Motor neuron (in vitro differentiated cells): Measurements from ENCODE around the gene QSOX1. TPM values are rescaled to one million over a fixed set of nuclear protein-coding genes. Genes with fewer than 3 reads are reported as not detected.

Source experiments
- ATAC-seq, 8 experiments: fragments of 200-7000 bp; cut with Tn5 transposase; replicated peaks in 6 of 8; 2 replicates each; pipeline ENCODE4 v1.8.0; 2021; ENCODE audit warnings: mild to moderate bottlenecking in 8 of 8, moderate library complexity in 8 of 8
- H3K27ac ChIP-seq, 2 donors: fragments of 250-450 bp; sonication (Bioruptor Pico); 2 replicates each; pipeline ENCODE4 v1.9.0; 2021; ENCODE audit warnings: antibody characterized with exemption in 2 of 2, mild to moderate bottlenecking in 2 of 2, moderate library complexity in 1 of 2
- H3K4me1 ChIP-seq, 2 donors: fragments of 250-450 bp; sonication (Bioruptor Pico); replicated peaks in 1 of 2; 2 replicates each; pipeline ENCODE4 v1.6.1; 2021; ENCODE audit warnings: antibody characterized with exemption in 2 of 2, mild to moderate bottlenecking in 2 of 2, moderate library complexity in 1 of 2
- H3K4me3 ChIP-seq, 5 donors: fragments of 250-450 bp; sonication (Bioruptor Pico); 2 replicates each; pipeline ENCODE4 v1.9.0; 2021; ENCODE audit warnings: antibody characterized with exemption in 5 of 5, mild to moderate bottlenecking in 5 of 5, moderate library complexity in 4 of 5
- WGBS, 10 experiments: fragments of 450-650 bp; shearing (Covaris generic); methylation state at CpG; one replicate each; pipeline ENCODE4 v1.0.0; 2022; 5-methylcytosine and 5-hydroxymethylcytosine counted together
- in situ Hi-C, 9 experiments: fragments of 400-800 bp; cut with MboI; loops; one replicate each; pipeline ENCODE4 v1.15.0; 2021; ENCODE audit warnings: low sequenced_read_pairs in 9 of 9, low pct_unique_long_range_greater_than_20kb in 2 of 9; ENCODE audit not compliant: unreplicated experiment in 9 of 9
- total RNA-seq, 8 experiments: library from RNA; unstranded; fragments of 300-600 nt; gene quantifications; 2 replicates each; pipeline versions ENCODE4 v1.2.3 to v1.2.4, GENCODE V29; 2022

QSOX1 gene
- total RNA-seq, 8 experiments from 2014 or later, result 18.9 to 221 (median 34.7) TPM

DNA sequence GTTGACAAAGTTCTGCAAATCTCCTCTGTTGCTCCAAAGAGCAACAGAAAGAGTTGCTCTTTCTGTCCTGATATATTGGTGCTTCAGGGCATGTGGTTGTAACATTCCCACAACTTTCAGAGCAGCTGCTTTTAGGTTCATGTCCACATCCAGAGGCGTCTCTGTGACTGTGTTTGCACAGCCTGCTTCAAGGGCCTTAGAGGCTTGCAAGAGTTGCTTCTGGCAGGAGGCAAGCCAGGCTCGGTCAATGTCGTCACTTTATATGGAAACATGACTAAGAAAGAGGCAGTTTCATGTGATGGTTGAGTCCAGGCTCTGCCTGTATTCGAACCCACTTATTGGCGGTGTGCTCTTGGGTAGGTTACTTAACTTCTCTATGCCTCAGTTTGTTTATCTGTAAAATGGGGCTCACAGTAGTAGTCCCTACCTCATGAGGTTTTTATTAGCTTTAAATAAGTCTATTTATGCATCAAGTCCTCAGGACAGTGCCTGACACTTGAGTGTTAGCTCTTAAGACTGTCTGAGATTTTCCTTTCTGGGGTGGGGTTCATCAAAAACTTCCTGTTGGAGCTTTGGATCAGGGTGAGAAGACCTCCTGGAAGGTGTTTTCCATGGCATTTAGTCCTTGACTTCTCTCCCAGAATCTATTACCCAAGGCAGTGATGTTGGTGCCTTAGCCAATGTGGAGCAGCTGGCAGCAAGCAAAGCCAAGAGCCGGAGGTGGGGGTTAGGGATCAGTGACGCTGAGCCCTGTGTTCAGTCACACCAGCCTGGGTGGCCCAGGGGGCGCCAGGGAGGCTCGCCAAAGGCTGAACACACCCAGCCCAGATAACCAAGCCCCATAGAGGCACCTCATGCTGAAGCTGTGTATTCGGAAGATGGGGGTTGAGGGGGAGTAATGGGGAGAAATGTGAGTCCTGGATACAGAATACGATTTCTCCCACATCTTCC lies 94.3 kb downstream of the QSOX1 start:
- no peak overlapping the region for H3K27ac ChIP-seq
- no peak overlapping the region for H3K4me3 ChIP-seq
- H3K4me1 ChIP-seq, result peaks cover 17 to 21% of the 10 kb centered on the region in 2 donors
- in situ Hi-C loops, result loop anchor here in 1 of 9 experiments (25.0 kb wide), 1 partner anchor 238 kb away; no protein-coding TSS in a partner anchor
- ATAC-seq, result peak in 3 of 8 experiments; percentile 31 to 57 (median 33)
- 45 to 100% (median 83%) methylated on average over 2 to 9 of the region's 11 CpGs; no CpG with 5 or more reads in 1 of the 10 experiments for WGBS, 10 experiments

DNA sequence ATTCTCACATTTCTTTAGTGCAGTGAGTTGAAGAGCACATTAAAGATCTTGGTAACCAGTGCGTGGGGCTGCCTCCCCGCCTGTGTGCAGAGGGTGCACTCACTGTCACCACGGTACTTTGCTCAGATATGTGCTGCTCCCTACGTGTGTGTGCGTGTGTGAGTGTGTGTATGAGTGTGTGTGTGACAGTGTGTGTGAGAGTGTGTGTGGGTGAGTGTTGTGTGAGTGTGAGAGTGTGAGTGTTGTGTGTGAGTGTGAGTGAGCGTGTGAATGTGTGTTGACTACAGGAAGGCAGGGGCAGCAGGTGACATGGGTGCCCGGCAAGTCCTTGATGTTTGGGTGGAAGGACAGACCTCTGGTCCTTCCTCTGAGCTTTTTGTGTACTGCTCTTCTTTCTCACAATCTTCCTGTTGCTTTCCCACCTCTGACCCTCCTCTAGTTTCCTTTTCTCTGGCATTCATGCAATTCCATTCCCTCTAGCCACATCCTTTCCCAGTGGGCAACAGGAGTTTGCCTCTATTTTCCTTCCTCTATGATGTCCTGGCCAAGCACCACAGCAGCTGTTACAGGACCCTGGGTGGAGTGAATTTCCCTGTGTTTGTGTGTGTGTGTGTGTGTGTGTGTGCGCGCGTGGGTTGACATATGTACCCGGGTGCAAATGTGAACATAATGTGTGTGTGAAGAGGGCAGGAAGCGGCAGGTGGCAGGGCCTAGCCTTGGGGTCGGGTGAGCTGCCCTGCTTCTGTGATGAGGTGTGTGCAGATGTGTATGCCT lies 95.2 kb downstream of the QSOX1 start:
- H3K4me3 ChIP-seq, result no peak overlapping the region
- 20 to 89% (median 63%) methylated on average over 1 to 7 of the region's 13 CpGs; no CpG with 5 or more reads in 3 of the 10 experiments for WGBS, 10 experiments
- H3K4me1 ChIP-seq, result peaks cover 26 to 30% of the 10 kb centered on the region in 2 donors
- H3K27ac ChIP-seq, result no peak overlapping the region
- ATAC-seq, result peak in 1 of 8 experiments; percentile 37
- in situ Hi-C loops, result loop anchor here in 3 of 9 experiments (10.0 to 25.0 kb wide), 3 partner anchors 175 to 237 kb away; no protein-coding TSS in a partner anchor

DNA sequence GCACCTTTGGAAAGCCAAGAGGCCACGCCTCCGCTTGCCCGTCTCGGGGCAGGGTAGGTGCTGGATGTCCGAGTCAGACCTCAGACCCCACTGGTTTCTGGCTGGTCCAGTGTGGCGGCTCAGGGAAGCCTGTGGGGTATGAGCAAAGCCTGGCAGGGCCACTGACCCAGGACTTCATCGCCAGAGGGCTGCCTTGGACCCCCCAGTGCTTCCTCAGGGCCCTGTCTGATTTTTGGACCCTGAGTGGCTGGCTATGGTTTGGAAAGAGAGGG lies 95.8 kb downstream of the QSOX1 start:
- Histone ChIP-seq H3K4me3 (no peak overlapping the region), H3K27ac (no peak overlapping the region), H3K4me1 (peaks cover 31 to 35% of the 10 kb centered on the region in 2 donors)
- in situ Hi-C loops, result loop anchor here in 2 of 9 experiments (10.0 to 25.0 kb wide), 3 partner anchors 174 to 237 kb away; no protein-coding TSS in a partner anchor
- ATAC-seq, result no peak
- WGBS, 10 experiments, result 14 to 80% (median 64%) methylated on average over 1 to 5 of the region's 7 CpGs; no CpG with 5 or more reads in 4 of the 10 experiments

DNA sequence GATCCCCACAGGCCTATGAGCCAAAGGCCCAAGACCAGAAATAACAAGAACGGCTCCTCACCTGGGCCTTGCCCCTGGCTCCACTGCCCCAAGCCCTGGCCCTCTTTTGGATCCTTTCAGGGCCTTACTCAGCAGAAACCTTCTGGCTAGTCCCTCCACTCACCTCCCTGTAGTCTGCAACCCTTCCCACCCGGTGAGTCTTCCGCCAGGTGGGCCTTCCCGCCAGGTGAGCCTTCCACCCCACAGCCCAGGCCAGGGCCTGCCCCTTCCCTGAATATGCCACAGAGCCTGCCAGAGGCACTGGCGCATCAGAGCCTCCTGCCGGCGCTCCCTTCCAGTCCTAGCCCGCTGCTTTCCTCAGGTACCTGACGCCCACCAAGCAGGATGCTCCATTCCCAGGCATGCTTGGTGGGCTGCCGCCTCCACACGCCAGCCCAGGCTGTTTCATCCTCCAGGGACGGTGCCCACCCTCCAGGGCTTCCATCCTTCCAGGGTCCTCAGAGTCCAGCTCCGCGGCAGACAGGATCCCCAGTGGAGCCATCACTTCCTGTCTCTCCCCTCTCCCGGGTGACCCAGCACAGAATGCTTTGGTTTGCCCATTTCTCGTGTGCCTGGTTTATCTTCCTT lies 96.3 kb downstream of the QSOX1 start:
- ATAC-seq, result no peak
- WGBS, 10 experiments, result 0 to 100% (median 80%) methylated on average over 1 to 15 of the region's 16 CpGs; no CpG with 5 or more reads in 3 of the 10 experiments
- Histone ChIP-seq H3K4me1 (peaks cover 37 to 41% of the 10 kb centered on the region in 2 donors), H3K27ac (no peak overlapping the region), H3K4me3 (no peak overlapping the region)
- in situ Hi-C loops, result loop anchor here in 2 of 9 experiments (10.0 to 25.0 kb wide), 3 partner anchors 174 to 236 kb away; no protein-coding TSS in a partner anchor

DNA sequence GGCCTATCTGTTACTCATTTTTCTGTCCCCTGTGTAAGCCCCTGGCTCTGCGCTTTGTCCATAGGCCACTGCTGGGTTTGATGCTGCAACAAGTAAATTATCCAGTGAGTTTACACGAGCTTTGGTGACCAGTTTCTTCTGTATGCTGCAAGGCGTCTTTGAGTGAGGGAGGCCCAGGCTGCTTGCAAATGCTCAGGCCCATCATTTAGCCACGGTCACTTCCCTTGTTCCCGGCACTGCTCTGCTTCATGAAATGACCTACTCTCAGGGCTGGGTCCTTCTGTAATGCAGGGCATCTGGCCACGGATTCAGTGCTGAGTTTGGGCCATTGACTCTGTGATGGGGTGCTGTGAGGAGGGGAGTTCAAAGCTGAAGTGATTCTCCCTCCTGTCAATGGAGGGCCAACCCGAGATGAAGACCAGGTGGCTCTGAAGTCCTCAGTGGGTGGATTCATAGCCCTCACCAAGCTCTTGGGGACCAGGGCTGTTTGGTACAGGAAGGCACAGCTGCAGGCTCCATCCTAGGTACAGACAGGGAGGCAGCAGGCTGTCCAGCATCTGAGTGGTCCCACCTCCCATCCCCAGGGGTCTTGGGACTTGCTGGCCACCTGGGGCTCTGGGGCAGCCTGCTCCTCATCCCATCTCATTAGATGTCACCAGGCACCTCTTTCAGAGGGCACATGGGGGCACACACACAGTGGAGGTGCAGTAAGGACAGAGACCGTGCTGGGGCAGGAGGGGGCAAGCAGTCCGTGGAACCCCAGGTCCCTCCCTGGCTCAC lies 97.0 kb downstream of the QSOX1 start:
- WGBS, 10 experiments, result 48 to 100% (median 66%) methylated on average over 1 to 8 of the region's 9 CpGs; no CpG with 5 or more reads in 2 of the 10 experiments
- in situ Hi-C loops, result loop anchor here in 2 of 9 experiments (10.0 to 25.0 kb wide), 3 partner anchors 173 to 236 kb away; no protein-coding TSS in a partner anchor
- no peak overlapping the region for H3K4me3 ChIP-seq
- peaks cover 44 to 48% of the 10 kb centered on the region in 2 donors for H3K4me1 ChIP-seq
- no peak overlapping the region for H3K27ac ChIP-seq
- ATAC-seq, result no peak

DNA sequence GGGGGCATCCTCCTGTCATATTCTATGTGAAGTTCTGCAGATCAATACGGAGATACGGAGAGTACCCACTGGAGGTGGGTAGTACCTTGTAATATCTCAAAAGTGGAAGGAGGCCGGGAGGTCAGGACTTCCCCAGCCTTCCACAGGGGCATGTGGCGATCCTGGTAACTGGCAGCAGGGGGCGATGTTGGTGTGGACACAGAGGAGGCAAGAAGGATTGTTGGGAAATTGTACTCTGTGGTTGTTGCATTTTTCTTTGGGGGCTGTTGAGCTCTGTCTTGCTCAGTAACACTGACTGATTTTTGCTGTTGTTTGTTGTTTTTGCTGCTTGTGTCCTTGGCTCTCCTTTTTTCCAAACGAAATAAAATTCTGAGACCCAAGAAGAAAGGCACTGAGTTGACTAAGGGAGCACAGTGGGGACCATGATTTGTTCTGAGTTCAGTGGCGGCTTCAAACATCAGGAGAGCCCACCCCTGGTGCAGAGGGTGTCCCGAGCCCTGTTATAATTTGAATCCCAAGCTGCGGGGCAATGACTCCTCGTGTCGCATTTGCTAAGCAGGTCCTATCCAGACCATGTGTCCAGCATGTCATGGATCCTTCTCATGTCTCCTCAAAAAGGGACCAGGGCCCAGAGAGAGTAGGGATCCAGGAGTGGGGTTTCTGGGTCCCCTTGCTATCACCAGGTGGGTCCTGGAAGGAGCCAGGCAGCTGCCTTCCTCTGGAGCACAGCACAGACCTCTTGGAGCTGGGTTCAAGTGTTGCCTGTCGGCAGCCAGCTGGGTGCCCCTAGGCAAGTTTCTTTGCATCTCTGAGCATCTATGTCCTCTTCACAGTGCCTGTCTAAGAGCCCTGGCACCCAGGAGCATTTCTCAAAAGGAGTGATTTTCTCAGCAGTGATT lies 98.2 kb downstream of the QSOX1 start:
- in situ Hi-C loops, result loop anchor here in 2 of 9 experiments (10.0 to 25.0 kb wide), 3 partner anchors 172 to 234 kb away; no protein-coding TSS in a partner anchor
- peaks cover 48% of the 10 kb centered on the region in 2 donors for H3K4me1 ChIP-seq
- H3K27ac ChIP-seq, result no peak overlapping the region
- peak in 3 of 8 experiments; percentile 64 to 79 (median 74) for ATAC-seq
- 17 to 82% (median 46%) methylated on average over 1 to 9 of the region's 12 CpGs; no CpG with 5 or more reads in 2 of the 10 experiments for WGBS, 10 experiments
- H3K4me3 ChIP-seq, result no peak overlapping the region

Other genes with a start within 250 kb of the QSOX1 start
- gene CEP350, start 200.1 kb upstream of the QSOX1 start, total RNA-seq, result 10 to 100 TPM; 21.8 to 65.4 (median 49.5) TPM
- gene LHX4, start 75.4 kb downstream of the QSOX1 start, total RNA-seq, result 10 to 100 TPM in 1 of 8 experiments, 1 to 10 TPM in 7; 1.6 to 28.8 (median 6.8) TPM